Measurements from ENCODE around the gene ST6GAL1. TPM values are rescaled to one million over a fixed set of nuclear protein-coding genes. Genes with fewer than 3 reads are reported as not detected.

The ST6GAL1 gene
- total RNA-seq, 4 donors from 2014 or later: 11.1 to 29.8 (median 18.6) TPM

GRCh38 chr3:186915806-186916796 is 14.2 kb upstream of the ST6GAL1 start:
- intact Hi-C loops (cut with DNase I; ENCODE audit: low total_unique reads): loop anchor here (1.0 to 10.0 kb wide), 3 partner anchors 15 to 789 kb away; partner anchors contain the start of genes RTP2 and ST6GAL1
- no peaks in the 10 kb centered on the region for H3K36me3 ChIP-seq
- H3K4me3 ChIP-seq: no peak overlapping the region
- H3K4me1 ChIP-seq: peaks cover 35 to 39% of the 10 kb centered on the region in 2 donors
- no peaks in the 10 kb centered on the region for H3K9me3 ChIP-seq
- H3K27me3 ChIP-seq: no peaks in the 10 kb centered on the region
- in situ Hi-C loops (cut with MboI; ENCODE audit: low sequenced_read_pairs in 4 of 4): loop anchor here in 1 of 4 donors (10.0 kb wide), 1 partner anchor 59 kb away; no protein-coding TSS in a partner anchor
- ATAC-seq (peak; percentile 99), DNase-seq (peak; percentile 84 to 92)
- peak in 1 of 2 donors; percentile 12 for TF ChIP-seq POLR2A (IDR thresholded peaks at IDR 0.05)
- TF ChIP-seq, protein P1, sequence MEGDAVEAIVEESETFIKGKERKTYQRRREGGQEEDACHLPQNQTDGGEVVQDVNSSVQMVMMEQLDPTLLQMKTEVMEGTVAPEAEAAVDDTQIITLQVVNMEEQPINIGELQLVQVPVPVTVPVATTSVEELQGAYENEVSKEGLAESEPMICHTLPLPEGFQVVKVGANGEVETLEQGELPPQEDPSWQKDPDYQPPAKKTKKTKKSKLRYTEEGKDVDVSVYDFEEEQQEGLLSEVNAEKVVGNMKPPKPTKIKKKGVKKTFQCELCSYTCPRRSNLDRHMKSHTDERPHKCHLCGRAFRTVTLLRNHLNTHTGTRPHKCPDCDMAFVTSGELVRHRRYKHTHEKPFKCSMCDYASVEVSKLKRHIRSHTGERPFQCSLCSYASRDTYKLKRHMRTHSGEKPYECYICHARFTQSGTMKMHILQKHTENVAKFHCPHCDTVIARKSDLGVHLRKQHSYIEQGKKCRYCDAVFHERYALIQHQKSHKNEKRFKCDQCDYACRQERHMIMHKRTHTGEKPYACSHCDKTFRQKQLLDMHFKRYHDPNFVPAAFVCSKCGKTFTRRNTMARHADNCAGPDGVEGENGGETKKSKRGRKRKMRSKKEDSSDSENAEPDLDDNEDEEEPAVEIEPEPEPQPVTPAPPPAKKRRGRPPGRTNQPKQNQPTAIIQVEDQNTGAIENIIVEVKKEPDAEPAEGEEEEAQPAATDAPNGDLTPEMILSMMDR (IDR thresholded peaks at IDR 0.05 in 4 of 5, conservative IDR thresholded peaks at IDR 0.05 in 1 of 5): no peak
- H3K27ac ChIP-seq: peak overlapping the region; percentile 79 to 88 (median 84)

GRCh38 chr3:186917512-186918312 is 12.6 kb upstream of the ST6GAL1 start:
- in situ Hi-C loops (cut with MboI; ENCODE audit: low sequenced_read_pairs in 4 of 4): loop anchor here in 1 of 4 donors (10.0 kb wide), 1 partner anchor 57 kb away; no protein-coding TSS in a partner anchor
- intact Hi-C loops (cut with DNase I; ENCODE audit: low total_unique reads): loop anchor here (2.0 to 10.0 kb wide), 2 partner anchors 13 to 787 kb away; partner anchors contain the start of genes RTP2 and ST6GAL1
- DNase-seq: no peak
- H3K36me3 ChIP-seq: no peaks in the 10 kb centered on the region
- no peaks in the 10 kb centered on the region for H3K27me3 ChIP-seq
- no peak for ATAC-seq
- H3K4me3 ChIP-seq: no peak overlapping the region
- TF ChIP-seq, protein P1 (IDR thresholded peaks at IDR 0.05 in 4 of 5, conservative IDR thresholded peaks at IDR 0.05 in 1 of 5): no peak
- no peak for TF ChIP-seq POLR2A (IDR thresholded peaks at IDR 0.05)
- peak overlapping the region in 1 of 4 donors; percentile 88 for H3K27ac ChIP-seq
- H3K9me3 ChIP-seq: no peaks in the 10 kb centered on the region
- peaks cover 31 to 34% of the 10 kb centered on the region in 2 donors for H3K4me1 ChIP-seq

- Histone ChIP-seq H3K27ac (peak overlapping the region in 3 of 4 donors; percentile 0 to 42 (median 38)), H3K9me3 (no peaks in the 10 kb centered on the region), H3K36me3 (no peaks in the 10 kb centered on the region), H3K4me3 (no peak overlapping the region), H3K27me3 (no peaks in the 10 kb centered on the region), H3K4me1 (peaks cover 21 to 29% of the 10 kb centered on the region in 2 donors)
- DNase-seq: no peak
- in situ Hi-C loops (cut with MboI; ENCODE audit: low sequenced_read_pairs in 4 of 4) (no loop called here), intact Hi-C loops (cut with DNase I; ENCODE audit: low total_unique reads) (no loop called here)
- no peak for ATAC-seq
- TF ChIP-seq POLR2A (IDR thresholded peaks at IDR 0.05): no peak
- TF ChIP-seq, protein P1 (IDR thresholded peaks at IDR 0.05 in 4 of 5, conservative IDR thresholded peaks at IDR 0.05 in 1 of 5): no peak
Observed at GRCh38 chr3:186920301-186920700, 10.0 kb upstream of the ST6GAL1 start.

DNA sequence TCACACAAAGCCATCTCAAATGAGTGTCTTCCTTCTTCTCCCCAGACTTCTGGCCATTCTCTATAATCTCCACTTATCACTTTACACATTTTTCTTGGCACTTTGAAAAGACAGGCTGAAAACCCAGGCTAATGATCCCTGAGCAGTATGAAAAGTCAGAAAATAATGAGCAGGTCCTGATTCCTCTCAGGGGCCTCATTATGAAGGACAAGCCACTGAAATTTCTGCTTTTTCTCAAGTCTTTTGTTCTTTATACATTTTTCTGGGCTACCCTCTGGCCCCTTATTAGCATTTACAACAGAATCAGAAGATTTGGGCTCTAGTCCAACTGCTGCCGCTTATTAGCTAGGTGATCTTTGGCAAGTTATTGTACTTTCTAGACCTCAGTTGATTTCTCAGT is 9.5 kb upstream of the ST6GAL1 start:
- peaks cover 16 to 24% of the 10 kb centered on the region in 2 donors for H3K4me1 ChIP-seq
- TF ChIP-seq POLR2A (IDR thresholded peaks at IDR 0.05): no peak
- in situ Hi-C loops (cut with MboI; ENCODE audit: low sequenced_read_pairs in 4 of 4) (no loop called here), intact Hi-C loops (cut with DNase I; ENCODE audit: low total_unique reads) (loop anchor here (1.0 kb wide), 1 partner anchor 45 kb away; no protein-coding TSS in a partner anchor)
- no peak for DNase-seq
- no peaks in the 10 kb centered on the region for H3K27me3 ChIP-seq
- no peak overlapping the region for H3K4me3 ChIP-seq
- no peaks in the 10 kb centered on the region for H3K36me3 ChIP-seq
- no peaks in the 10 kb centered on the region for H3K9me3 ChIP-seq
- peak overlapping the region in 3 of 4 donors; percentile 0 to 42 (median 38) for H3K27ac ChIP-seq
- ATAC-seq: no peak

Measured in gastrocnemius medialis (tissue), 4 donors.